RWPE2 (cell line): ENCODE measurements around the gene MGAT3.
"Not testable (repeated sequence)": the region's sequence is repeated elsewhere in the genome, so short reads cannot be mapped to it uniquely, and the experiment has no call there.

Experiments
- ATAC-seq: fragments of 200-7000 bp; cut with Tn5 transposase; 3 replicates; pipeline ENCODE4 v1.9.1; 2021; ENCODE audit warnings: low read depth
- DNase-seq: peaks from one replicate; pipeline ENCODE4 v3.0.0-alpha.2; 2020; ENCODE audit warnings: low spot score
- H3K27ac ChIP-seq: fragments of 450-650 bp; 2 replicates; pipeline ENCODE4 v1.5.1; 2017; ENCODE audit warnings: mild to moderate bottlenecking; ENCODE audit not compliant: poor library complexity, severe bottlenecking
- H3K27me3 ChIP-seq: fragments of 250-450 bp; sonication (Bioruptor Pico); 2 replicates; pipeline ENCODE4 v1.5.1; 2021; ENCODE audit warnings: mild to moderate bottlenecking, moderate library complexity; ENCODE audit not compliant: insufficient read depth, poor library complexity, severe bottlenecking
- H3K36me3 ChIP-seq: fragments of 250-450 bp; sonication (Bioruptor Pico); 2 replicates; pipeline ENCODE4 v1.5.1; 2020; ENCODE audit warnings: low read depth, mild to moderate bottlenecking, moderate library complexity
- H3K4me1 ChIP-seq: fragments of 250-450 bp; sonication (Bioruptor Pico); 2 replicates; pipeline ENCODE4 v1.5.1; 2021; ENCODE audit warnings: mild to moderate bottlenecking, moderate library complexity; ENCODE audit not compliant: insufficient read depth, poor library complexity, severe bottlenecking
- H3K4me3 ChIP-seq: fragments of 250-450 bp; sonication (Bioruptor Pico); 2 replicates; pipeline ENCODE4 v1.5.1; 2021; ENCODE audit warnings: mild to moderate bottlenecking, moderate library complexity; ENCODE audit not compliant: severe bottlenecking
- H3K9me3 ChIP-seq: fragments of 250-450 bp; sonication (Bioruptor Pico); 2 replicates; pipeline ENCODE4 v1.5.1; 2021; ENCODE audit warnings: mild to moderate bottlenecking, moderate library complexity; ENCODE audit not compliant: severe bottlenecking
- TF ChIP-seq, protein P1 (sequence below): fragments of 450-650 bp; IDR thresholded peaks from one replicate; pipeline ENCODE4 v1.5.1; 2017; ENCODE audit warnings: mild to moderate bottlenecking, moderate library complexity; ENCODE audit not compliant: poor library complexity, severe bottlenecking

MGAT3 gene

DNA sequence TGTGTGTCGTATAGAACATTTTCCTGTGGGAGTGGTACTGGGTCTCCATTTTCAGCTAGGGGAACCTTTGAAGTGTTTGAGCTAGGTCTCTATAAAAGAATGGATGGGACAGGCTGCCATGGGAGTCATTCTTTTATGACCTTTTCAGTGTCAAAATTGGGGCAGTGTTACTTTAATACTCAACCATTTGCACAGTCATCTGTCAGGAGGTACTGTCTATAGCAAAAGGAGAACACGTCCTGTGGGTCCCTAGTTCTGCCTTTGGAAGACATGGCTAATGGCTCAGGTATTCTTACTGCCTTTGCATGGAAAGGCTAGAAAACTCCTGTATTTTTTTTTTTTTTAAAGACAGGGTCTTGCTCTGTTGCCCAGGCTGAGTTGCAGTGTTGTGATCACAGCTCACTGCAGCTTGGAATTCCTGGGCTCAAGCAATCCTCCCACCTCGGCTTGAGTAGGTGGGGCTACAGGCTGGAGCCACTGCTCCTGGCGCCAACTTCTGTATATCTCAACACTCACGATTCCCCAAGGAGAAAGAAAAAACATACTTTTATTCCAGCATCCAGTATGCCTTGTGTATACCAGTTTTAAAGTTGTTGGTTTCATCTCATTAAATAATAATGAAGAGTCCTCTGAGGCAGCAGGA lies 61.5 kb downstream of the MGAT3 start:
- no peak overlapping the region for H3K4me3 ChIP-seq
- TF ChIP-seq, protein P1, sequence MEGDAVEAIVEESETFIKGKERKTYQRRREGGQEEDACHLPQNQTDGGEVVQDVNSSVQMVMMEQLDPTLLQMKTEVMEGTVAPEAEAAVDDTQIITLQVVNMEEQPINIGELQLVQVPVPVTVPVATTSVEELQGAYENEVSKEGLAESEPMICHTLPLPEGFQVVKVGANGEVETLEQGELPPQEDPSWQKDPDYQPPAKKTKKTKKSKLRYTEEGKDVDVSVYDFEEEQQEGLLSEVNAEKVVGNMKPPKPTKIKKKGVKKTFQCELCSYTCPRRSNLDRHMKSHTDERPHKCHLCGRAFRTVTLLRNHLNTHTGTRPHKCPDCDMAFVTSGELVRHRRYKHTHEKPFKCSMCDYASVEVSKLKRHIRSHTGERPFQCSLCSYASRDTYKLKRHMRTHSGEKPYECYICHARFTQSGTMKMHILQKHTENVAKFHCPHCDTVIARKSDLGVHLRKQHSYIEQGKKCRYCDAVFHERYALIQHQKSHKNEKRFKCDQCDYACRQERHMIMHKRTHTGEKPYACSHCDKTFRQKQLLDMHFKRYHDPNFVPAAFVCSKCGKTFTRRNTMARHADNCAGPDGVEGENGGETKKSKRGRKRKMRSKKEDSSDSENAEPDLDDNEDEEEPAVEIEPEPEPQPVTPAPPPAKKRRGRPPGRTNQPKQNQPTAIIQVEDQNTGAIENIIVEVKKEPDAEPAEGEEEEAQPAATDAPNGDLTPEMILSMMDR: no peak
- peak overlapping the region; percentile 96 for H3K27ac ChIP-seq
- H3K4me1 ChIP-seq: no peaks in the 10 kb centered on the region
- no peaks in the 10 kb centered on the region for H3K27me3 ChIP-seq
- peaks cover 65% of the 10 kb centered on the region for H3K36me3 ChIP-seq
- ATAC-seq (no peak), DNase-seq (no peak)
- H3K9me3 ChIP-seq: no peaks in the 10 kb centered on the region

DNA sequence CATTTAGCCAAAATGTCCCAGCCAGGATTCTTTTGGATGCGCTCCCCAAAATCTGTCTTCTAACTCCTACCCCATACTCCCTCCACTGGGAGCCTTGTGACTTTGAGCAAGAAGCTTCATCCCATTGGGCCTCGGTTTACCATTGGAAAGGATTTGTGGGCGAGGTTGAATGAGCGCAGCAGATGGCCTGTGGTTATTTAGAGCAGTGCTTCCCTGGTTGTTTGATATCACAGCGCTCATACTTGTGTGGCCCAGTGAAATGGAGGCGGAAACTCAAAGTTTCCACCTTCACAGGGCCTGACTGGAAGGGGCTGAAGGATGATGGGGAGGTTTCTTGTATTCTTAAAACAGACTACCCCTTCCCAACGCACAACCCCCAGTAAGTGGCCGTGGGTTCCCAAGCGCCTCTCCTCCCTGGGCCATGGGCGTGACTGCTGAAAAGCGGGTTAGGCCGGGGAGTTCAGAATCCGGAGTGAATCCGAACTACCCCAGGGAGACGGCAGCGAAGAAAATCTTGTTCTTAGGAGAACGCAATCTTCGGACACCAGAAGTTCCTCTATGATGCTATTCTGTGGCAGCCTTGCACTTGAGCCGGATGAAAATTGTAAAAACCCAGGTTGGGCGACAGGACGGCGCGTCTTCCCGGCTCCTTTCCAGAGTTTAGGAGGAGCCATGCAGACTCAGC lies 62.3 kb downstream of the MGAT3 start:
- H3K27me3 ChIP-seq: no peaks in the 10 kb centered on the region
- H3K4me3 ChIP-seq: peak overlapping the region; percentile 99
- DNase-seq (no peak), ATAC-seq (no peak; the same call in 2 of the 3 replicates)
- H3K36me3 ChIP-seq: peaks cover 60% of the 10 kb centered on the region
- TF ChIP-seq, protein P1: no peak
- H3K4me1 ChIP-seq: no peaks in the 10 kb centered on the region
- peak overlapping the region; percentile 96 for H3K27ac ChIP-seq
- H3K9me3 ChIP-seq: no peaks in the 10 kb centered on the region

DNA sequence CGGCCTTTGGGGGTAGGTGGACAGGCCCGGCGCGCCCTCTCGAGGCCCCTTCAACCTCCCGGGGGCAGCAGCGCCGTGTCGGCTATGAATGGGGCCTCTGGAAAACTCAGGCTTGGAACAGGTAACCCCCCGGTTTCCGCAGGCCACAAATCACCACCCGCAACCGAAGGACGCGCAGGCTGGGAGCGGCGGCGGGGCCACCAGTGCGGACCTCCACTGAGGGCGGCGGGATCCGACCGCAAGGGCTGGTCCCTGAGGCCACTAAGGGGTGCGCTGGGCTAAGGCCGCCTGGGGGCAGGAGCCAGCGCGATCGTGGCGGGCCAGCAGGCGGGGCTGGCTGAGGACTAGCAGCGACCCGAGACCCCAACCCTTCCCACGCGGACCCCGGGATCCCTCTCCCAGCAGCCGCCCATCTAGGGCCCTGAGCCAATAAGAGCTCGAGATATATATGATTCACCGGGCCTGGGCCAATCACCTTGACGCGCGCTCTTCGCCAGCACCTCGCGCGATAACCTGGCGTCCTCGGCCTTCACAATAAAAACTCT lies 62.9 kb downstream of the MGAT3 start:
- Histone ChIP-seq H3K27ac (peak overlapping the region; percentile 96), H3K9me3 (no peaks in the 10 kb centered on the region), H3K4me1 (no peaks in the 10 kb centered on the region), H3K27me3 (no peaks in the 10 kb centered on the region), H3K36me3 (peaks cover 54% of the 10 kb centered on the region), H3K4me3 (peak overlapping the region; percentile 99)
- peak; percentile 71 for ATAC-seq
- TF ChIP-seq, protein P1: peak; percentile 40
- DNase-seq: peak; percentile 97

DNA sequence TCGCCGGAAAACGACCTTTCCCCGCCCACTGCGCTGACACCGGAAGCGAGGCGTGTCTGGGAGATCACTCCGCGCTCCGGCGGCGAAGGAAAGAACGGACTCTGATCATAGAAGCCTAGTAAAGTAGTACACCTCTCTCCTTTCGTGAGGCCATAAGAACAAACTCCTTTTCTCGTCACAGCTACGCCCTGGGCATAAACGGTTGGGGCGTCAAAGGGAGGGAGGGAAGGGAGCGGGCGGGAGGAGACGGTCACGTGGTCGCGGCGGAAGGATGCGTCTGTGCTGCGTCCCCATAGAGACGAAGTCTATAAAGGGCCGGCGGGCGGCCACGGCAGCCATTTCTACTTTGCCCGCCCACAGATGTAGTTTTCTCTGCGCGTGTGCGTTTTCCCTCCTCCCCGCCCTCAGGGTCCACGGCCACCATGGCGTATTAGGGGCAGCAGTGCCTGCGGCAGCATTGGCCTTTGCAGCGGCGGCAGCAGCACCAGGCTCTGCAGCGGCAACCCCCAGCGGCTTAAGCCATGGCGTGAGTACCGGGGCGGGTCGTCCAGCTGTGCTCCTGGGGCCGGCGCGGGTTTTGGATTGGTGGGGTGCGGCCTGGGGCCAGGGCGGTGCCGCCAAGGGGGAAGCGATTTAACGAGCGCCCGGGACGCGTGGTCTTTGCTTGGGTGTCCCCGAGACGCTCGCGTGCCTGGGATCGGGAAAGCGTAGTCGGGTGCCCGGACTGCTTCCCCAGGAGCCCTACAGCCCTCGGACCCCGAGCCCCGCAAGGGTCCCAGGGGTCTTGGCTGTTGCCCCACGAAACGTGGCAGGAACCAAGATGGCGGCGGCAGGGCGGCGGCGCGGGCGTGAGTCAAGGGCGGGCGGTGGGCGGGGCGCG lies 63.7 kb downstream of the MGAT3 start, which contains the start of gene ATF4:
ATF4 (plus strand) TSS at position 337 of the 880 bp plus-strand sequence. CDS start 884 bp downstream, outside the sequence.
- DNase-seq (no peak), ATAC-seq (peak; percentile 7; the same call in 1 of the 3 replicates)
- Histone ChIP-seq H3K36me3 (peaks cover 47% of the 10 kb centered on the region), H3K27ac (peak within 1 kb of the TSS; percentile 96), H3K27me3 (no peaks in the 10 kb centered on the region), H3K4me1 (no peaks in the 10 kb centered on the region), H3K9me3 (no peaks in the 10 kb centered on the region), H3K4me3 (peak within 1 kb of the TSS; percentile 99)
- TF ChIP-seq, protein P1: no peak

DNA sequence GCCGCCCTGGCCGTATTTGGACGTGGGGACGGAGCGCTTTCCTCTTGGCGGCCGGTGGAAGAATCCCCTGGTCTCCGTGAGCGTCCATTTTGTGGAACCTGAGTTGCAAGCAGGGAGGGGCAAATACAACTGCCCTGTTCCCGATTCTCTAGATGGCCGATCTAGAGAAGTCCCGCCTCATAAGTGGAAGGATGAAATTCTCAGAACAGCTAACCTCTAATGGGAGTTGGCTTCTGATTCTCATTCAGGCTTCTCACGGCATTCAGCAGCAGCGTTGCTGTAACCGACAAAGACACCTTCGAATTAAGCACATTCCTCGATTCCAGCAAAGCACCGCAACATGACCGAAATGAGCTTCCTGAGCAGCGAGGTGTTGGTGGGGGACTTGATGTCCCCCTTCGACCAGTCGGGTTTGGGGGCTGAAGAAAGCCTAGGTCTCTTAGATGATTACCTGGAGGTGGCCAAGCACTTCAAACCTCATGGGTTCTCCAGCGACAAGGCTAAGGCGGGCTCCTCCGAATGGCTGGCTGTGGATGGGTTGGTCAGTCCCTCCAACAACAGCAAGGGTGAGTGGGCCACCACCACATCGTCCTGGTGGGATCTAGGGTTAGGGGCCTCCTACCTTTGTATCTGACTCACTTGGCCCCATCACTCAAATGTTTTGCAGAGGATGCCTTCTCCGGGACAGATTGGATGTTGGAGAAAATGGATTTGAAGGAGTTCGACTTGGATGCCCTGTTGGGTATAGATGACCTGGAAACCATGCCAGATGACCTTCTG lies 64.5 kb downstream of the MGAT3 start:
- H3K4me1 ChIP-seq, ATAC-seq: not testable (repeated sequence)

DNA sequence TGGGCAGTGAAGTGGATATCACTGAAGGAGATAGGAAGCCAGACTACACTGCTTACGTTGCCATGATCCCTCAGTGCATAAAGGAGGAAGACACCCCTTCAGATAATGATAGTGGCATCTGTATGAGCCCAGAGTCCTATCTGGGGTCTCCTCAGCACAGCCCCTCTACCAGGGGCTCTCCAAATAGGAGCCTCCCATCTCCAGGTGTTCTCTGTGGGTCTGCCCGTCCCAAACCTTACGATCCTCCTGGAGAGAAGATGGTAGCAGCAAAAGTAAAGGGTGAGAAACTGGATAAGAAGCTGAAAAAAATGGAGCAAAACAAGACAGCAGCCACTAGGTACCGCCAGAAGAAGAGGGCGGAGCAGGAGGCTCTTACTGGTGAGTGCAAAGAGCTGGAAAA lies 65.3 kb downstream of the MGAT3 start:
- Histone ChIP-seq H3K4me3 (peak overlapping the region; percentile 99), H3K36me3 (peaks cover 36% of the 10 kb centered on the region), H3K27ac (peak overlapping the region; percentile 96)
- H3K4me1 ChIP-seq, DNase-seq, ATAC-seq, H3K9me3 ChIP-seq, H3K27me3 ChIP-seq: not testable (repeated sequence)

More for the DNA sequence above, 64.5 kb downstream of the MGAT3 start:
- H3K36me3 ChIP-seq: peaks cover 41% of the 10 kb centered on the region
- H3K27me3 ChIP-seq, H3K9me3 ChIP-seq, DNase-seq: not testable (repeated sequence)
- H3K4me3 ChIP-seq: peak overlapping the region; percentile 99
- peak overlapping the region; percentile 96 for H3K27ac ChIP-seq
